Amygdala (tissue), 56 donors: Measurements from ENCODE around the gene MCRIP1.

Source experiments
- DNase-seq, 56 donors: peaks; one replicate each; lab custom pipeline; 2025; lab: John Stamatoyannopoulos, UW

The MCRIP1 gene

GRCh38 chr17:81807210-81807719 is 25.8 kb downstream of the MCRIP1 start:
- no peak for DNase-seq

GRCh38 chr17:81806461-81807209 is 26.5 kb downstream of the MCRIP1 start:
- DNase-seq: no peak

GRCh38 chr17:81805707-81806460 is 27.2 kb downstream of the MCRIP1 start:
- no peak for DNase-seq

- DNase-seq: no peak
These were observed 28.3 kb downstream of the MCRIP1 start for GRCh38 chr17:81804559-81805399.

- no peak for DNase-seq
These were observed 29.1 kb downstream of the MCRIP1 start, which contains the start of gene GCGR for GRCh38 chr17:81803728-81804558. Gene GCGR (plus strand): TSS chr17:81804150. CDS start chr17:81809019, 4,869 bp downstream.

- DNase-seq: no peak
These were observed 30.0 kb downstream of the MCRIP1 start for GRCh38 chr17:81802856-81803643.

- no peak for DNase-seq
These were observed 30.9 kb downstream of the MCRIP1 start for GRCh38 chr17:81802048-81802758.

GRCh38 chr17:81801327-81801726 is 31.8 kb downstream of the MCRIP1 start:
- no peak for DNase-seq

GRCh38 chr17:81794509-81794908 is 38.6 kb downstream of the MCRIP1 start:
- DNase-seq: no peak

GRCh38 chr17:81794074-81794476 is 39.0 kb downstream of the MCRIP1 start:
- DNase-seq: no peak

- no peak for DNase-seq
These were observed 40.1 kb downstream of the MCRIP1 start for GRCh38 chr17:81792675-81793615.
